ELF-1 (cell line): ENCODE results near the gene C5orf15.
"Not testable (repeated sequence)": the region's sequence is repeated elsewhere in the genome, so short reads cannot be mapped to it uniquely, and the experiment has no call there.

ENCODE experiments used
- DNase-seq: peaks from one replicate; pipeline ENCODE4 v3.0.0-alpha.2; 2016; ENCODE audit warnings: low read depth, low spot score

The C5orf15 gene

DNA sequence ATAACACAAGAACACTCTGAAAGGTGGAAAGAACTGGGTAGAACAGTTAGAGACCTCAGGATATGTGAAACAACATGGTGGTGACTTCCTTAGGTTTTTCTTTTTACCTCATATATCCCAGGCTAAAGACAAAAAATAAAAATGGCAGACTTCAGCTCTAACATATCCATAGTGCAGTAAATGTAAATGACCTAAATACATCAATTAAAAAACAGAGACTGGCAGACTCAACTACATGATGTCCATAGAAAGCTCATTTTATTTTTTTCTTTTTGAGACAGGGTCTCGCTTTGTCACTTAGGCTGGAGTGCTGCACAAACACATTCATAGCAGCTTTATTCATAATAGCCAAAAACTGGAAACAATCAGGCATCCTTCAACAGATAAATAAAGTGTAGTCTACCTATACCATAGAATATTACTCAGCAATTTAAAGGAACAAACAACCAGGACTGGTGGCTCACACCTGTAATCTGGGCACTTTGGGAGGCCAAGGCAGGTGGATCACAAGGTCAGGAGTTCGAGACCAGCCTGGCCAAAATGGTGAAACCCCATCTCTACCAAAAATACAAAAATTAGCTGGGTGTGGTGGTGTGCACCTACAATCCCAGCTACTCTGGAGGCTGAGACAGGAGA lies 4.8 kb downstream of the C5orf15 start:
- no peak for DNase-seq

- DNase-seq, result no peak
Measured at GRCh38 chr5:133962801-133963476, 5.5 kb downstream of the C5orf15 start.

DNA sequence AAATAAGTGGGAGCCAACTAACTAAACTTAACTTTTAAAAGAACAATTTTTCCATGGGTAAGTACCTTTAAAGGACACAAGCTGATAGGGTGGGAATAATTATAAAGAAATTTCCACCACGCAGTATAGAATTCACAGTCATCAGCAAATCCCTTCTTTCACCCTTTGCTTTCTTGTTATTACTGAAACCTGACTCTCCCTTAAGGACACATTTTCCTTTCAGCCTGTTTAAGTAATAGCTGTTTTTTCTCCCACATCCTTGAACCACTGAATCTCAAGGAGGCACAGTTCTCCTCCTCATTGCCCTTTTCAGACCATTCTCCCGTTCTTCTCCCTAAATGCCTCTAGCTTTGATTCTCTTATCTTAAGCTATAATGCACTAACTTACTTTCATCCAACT lies 6.3 kb downstream of the C5orf15 start:
- no peak for DNase-seq

DNA sequence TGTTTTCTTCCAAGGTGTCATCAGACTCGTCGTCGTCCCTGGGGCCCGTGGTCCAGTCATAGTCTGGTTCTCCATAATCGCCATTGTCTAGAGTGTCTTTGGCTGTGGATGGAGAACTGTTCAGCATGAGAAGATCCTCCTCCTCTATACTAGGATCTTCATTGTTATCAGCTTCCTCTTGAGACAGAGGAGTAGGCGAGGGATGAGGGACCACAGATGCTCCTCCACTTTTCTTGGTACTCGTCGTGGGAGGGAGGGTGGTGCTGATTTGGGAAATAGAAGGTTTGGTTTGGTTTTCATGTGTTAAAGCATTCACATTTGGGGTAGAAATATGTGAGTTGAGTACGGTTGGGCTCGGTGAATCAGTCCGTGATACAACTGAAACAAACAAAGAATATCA lies 8.8 kb downstream of the C5orf15 start:
- DNase-seq, result no peak

- DNase-seq, result no peak
Measured at GRCh38 chr5:133957591-133957990, 10.8 kb downstream of the C5orf15 start.

GRCh38 chr5:133957080-133957479 lies 11.3 kb downstream of the C5orf15 start:
- no peak for DNase-seq

- not testable (repeated sequence) for DNase-seq
Measured at GRCh38 chr5:133956196-133956595, 12.2 kb downstream of the C5orf15 start.

DNA sequence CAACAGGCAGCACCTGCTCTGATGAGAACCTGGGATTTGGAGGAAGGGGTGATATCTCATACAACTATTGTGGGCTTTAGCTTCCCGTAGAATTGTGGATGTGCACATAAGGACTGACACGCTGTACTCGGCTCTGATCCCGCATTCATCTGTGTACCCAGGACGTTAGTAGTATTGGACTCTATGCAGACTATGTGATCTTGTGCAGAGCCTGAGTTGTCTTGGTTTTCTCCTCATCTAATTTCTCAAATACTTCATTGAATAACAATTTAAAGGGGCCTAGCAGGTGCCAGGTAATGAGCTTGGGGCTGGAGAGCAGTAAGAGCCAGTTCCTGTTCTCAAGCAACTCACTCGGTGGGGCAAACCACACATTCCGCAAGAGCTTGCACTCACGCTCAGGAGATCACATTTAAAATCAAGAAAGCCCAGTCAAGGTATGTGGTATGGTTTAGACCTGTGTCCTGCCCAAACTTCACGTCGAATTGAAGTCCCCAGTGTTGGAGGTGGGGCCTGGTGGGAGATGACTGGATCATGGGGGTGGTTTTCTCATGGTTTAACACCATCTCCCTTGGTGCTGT lies 14.8 kb downstream of the C5orf15 start:
- DNase-seq, result no peak

GRCh38 chr5:133952729-133953567 lies 15.5 kb downstream of the C5orf15 start:
- no peak for DNase-seq

DNA sequence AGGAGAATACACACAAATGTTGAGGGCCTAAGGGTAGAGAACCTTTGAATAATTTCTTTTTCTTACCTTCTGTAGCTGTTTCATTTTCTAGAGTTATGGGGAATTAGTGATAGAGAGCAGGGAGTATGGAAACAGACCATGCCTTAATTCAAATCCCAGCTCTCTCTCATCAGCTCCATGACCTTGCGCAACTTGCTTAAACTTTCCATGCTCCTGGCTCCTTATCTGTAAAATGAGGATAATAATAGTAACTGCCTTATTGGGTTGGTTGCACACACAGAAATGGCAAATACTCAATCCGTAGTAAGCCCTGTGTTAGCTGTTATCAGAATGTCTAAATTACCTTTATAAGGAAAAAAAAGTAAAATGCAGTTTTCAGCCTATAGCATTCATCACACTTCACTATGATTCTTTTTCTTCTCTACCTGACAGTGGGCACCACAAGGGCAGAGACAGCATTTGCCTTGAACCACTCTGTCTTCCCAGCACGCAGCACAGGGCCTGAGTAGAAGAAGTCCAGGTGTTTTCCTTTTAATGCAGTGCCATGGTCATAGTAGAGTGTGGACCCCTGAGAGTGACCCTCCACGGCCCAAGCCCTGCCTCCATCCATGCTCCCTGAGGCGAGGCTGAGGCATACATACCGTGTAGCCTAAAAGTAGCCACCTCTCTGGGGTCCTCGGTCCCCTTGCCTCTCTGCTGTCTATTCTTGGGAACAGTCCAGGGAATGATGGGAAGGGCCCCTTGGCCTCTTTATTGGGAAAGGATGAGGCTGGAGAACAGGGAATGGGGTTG lies 17.4 kb downstream of the C5orf15 start:
- no peak for DNase-seq

GRCh38 chr5:133948721-133949120 lies 19.7 kb downstream of the C5orf15 start:
- DNase-seq, result no peak

DNA sequence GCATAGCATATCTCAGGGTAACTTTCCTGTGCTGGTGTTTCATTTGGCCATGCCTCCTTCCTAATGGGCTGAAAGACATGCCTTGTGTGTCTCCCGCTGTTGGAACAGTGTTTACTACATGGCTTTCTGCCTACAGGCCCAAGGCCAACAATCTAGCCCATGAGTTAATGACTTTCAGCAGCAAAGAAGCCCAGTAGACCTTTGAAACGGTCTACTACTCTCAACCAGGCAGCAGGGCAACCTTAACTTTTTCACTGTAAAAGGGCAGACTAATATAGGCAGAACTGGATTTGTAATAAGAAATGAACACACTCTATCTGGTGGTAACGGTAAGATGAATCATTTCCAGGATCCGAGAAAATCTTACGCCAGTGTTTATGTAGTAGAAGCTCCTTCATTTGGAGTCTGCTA lies 21.0 kb downstream of the C5orf15 start:
- no peak for DNase-seq

DNA sequence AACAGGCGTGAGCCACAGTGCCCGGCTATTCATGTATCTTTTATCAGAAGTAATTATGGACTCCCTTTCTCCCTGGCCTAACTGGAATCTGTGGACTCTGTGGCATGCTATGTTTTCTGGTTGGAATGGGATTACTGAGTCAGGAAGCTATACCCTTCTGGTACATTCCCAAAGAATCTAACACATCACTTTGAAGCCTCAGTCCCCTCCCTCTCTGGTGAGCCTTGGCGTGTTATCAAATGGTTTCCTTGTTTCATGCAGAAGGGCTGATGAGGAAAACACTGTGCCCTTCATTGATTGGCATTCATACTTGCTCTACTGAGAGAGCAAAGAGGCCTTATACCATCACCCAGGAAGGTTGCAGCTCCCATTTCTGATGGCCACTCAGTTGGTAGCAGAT lies 22.9 kb downstream of the C5orf15 start:
- DNase-seq, result no peak

DNA sequence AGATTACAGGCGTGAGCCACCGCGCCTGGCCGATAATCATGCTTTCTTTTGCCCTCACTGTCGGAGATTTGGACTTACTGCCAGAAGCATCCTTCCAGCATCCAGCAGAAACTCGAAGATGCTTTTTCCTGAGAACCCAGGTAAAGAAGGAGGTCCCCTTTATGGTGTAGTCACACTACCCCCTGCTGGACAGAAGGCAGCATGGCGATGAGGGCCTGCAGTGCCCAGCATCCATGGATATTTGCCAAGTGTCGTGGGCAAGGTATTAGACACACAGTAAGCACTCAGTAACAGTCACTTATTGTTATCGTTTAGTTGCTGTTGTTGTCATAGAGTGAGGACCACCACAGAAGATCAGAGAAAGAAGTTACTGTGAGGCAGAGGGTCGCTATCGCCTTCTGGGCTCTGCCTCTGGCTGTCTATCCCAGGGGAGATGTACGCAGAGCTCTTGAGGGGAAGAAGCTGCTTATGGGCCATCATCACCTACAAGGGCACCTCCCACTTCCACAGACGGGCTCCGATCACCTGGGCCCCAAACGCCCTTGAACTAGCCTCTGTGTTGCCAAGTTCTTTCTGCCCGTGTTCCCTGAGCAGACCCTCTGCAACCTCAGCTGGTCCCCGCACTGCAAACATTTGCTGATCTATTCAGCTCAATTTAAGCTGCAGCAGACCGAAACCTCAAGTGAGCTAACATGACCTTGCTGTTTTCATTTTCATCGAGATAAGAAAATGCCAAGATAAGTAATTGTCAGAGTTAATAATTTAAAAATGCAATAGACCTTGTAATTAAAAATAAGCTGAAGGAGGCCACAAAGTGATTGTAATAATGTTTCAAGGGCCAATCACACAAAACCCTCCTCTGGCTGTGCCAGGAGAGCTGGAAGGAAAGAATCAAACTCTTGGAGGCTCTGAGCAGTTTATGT lies 23.9 kb downstream of the C5orf15 start:
- DNase-seq, result peak; percentile 68

DNA sequence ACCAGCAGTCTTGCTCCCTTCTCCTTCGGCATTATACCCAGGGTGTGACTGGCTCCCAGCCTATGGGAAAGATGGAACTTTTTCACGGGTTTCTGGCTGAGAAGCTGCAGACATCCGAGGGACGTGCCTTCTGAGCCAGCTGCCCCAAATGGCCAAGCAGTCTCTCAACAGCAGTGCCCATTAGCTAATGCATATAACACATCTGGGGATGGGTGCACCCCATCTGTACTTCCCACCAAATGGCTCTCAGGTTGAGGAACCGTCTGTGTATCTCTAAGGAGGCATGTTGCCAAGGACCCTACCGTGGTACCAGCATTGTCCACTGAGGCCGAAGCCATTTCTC lies 25.0 kb downstream of the C5orf15 start:
- DNase-seq, result no peak

- DNase-seq, result no peak
Measured at GRCh38 chr5:133942614-133943474, 25.6 kb downstream of the C5orf15 start.

GRCh38 chr5:133941456-133942196 lies 26.8 kb downstream of the C5orf15 start:
- DNase-seq, result no peak

DNA sequence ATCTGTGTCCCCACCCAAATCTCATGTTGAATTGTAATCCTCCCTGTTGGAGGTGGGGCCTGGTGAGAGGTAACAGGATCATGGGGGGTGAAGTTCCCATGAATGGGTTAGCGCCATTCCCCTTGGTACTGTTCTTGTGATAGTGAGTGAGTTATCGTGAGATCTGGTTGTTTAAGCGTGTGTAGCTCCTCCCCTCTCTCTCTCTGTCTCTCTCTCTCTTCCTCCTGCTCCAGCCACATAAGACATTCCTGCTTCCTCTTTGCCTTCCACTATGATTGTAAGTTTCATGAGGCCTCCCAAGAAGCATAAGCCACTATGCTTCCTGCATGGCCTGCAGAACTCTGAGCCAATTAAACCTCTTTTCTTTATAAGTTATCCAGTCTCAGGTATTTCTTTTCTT lies 28.8 kb downstream of the C5orf15 start:
- DNase-seq, result no peak

GRCh38 chr5:133938929-133939328 lies 29.5 kb downstream of the C5orf15 start:
- DNase-seq, result no peak
